ENCODE measurements around the gene HOXC10.

HOXC10 gene

DNA sequence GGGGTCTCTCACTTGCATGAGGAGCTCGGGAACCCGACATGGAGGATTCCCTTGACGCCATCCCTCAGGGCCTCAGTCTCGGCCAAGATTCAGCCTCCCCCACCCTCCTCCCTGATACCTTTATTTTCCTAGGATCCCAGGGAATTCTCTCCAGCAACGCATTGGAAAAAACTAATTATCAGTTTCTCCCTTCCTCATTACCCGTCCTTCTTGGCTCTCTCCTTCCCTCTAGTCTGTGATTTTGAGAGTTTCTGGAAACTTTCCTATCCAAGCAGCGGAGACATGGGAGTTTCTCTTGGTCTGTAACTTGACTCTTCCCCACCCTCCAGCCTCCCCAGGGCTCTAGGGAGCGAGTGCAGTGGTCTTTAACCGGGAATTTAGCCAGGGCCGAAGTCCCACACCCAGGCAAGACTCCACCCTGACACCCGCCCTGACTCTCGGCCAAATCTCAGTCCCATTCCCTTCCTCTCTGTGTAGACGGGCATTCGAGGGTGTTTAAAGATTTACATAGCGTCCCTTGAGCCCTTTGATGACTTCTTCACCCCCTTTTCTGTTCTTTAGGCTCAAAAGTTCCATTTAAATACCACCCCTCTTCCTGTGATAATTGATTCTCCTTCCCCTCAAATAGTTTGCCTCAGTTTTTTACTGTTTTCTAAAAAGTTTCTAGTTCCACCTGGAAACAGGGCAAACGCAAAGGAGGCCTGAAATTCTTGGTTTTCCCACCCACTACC lies 54.6 kb downstream of the HOXC10 start:
- ChIA-PET POLR2A (no interaction called here), CTCF (interaction anchor here (1.2 to 23.4 kb wide), 6 partner anchors 7 to 177 kb away, joined by 3 to 908 read pairs (median 10); partner anchors contain the start of genes HOXC5, HOXC8, HOXC9 and SMUG1)
- no peak overlapping the region for H3K4me3 ChIP-seq (ENCODE audit: low read depth, low read length)
- TF ChIP-seq, protein P1, sequence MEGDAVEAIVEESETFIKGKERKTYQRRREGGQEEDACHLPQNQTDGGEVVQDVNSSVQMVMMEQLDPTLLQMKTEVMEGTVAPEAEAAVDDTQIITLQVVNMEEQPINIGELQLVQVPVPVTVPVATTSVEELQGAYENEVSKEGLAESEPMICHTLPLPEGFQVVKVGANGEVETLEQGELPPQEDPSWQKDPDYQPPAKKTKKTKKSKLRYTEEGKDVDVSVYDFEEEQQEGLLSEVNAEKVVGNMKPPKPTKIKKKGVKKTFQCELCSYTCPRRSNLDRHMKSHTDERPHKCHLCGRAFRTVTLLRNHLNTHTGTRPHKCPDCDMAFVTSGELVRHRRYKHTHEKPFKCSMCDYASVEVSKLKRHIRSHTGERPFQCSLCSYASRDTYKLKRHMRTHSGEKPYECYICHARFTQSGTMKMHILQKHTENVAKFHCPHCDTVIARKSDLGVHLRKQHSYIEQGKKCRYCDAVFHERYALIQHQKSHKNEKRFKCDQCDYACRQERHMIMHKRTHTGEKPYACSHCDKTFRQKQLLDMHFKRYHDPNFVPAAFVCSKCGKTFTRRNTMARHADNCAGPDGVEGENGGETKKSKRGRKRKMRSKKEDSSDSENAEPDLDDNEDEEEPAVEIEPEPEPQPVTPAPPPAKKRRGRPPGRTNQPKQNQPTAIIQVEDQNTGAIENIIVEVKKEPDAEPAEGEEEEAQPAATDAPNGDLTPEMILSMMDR (IDR thresholded peaks at IDR 0.05; ENCODE audit: insufficient read depth, low read length, missing control alignments), result no peak
- DNase-seq (ENCODE audit: low read depth, low spot score), result no peak

Measured in AG04449 (cell line).